Endodermal cell (in vitro differentiated cells): ENCODE measurements around the gene KLRC3. TPM values are rescaled to one million over a fixed set of nuclear protein-coding genes. Genes with fewer than 3 reads are reported as not detected.
"Not testable (repeated sequence)": the region's sequence is repeated elsewhere in the genome, so short reads cannot be mapped to it uniquely, and the experiment has no call there.

Experiments used
- DNase-seq: peaks from one replicate; pipeline ENCODE4 v3.0.0-alpha.2; 2017
- H3K27ac ChIP-seq: 2 replicates; pipeline ENCODE4 v1.5.1; 2013; ENCODE audit warnings: mild to moderate bottlenecking, low read depth, low read length, moderate library complexity
- H3K27me3 ChIP-seq: 2 replicates; pipeline ENCODE4 v1.6.1; 2013; ENCODE audit warnings: mild to moderate bottlenecking, low read length, moderate library complexity; ENCODE audit not compliant: insufficient read depth, control insufficient read depth, poor library complexity, severe bottlenecking
- H3K36me3 ChIP-seq: 2 replicates; pipeline ENCODE4 v1.7.0; 2013; ENCODE audit warnings: mild to moderate bottlenecking, low read length, moderate library complexity; ENCODE audit not compliant: control insufficient read depth, insufficient read depth
- H3K4me1 ChIP-seq: one replicate; pipeline ENCODE4 v1.7.0; 2013; ENCODE audit warnings: low read length; ENCODE audit not compliant: control insufficient read depth, insufficient read depth
- H3K4me3 ChIP-seq: 2 replicates; pipeline ENCODE4 v1.5.1; 2013; ENCODE audit warnings: mild to moderate bottlenecking, low read length, moderate library complexity
- H3K9ac ChIP-seq: 2 replicates; pipeline ENCODE4 v1.6.1; 2013; ENCODE audit warnings: mild to moderate bottlenecking, low read length, moderate library complexity; ENCODE audit not compliant: poor library complexity, severe bottlenecking; ENCODE audit errors: extremely low read depth
- H3K9me3 ChIP-seq: 2 replicates; pipeline ENCODE4 v1.6.1; 2013; ENCODE audit warnings: mild to moderate bottlenecking, low read length, moderate library complexity; ENCODE audit not compliant: control insufficient read depth
- H3K27ac Mint-ChIP-seq: 2 replicates; pipeline ENCODE4 v1.8.0; 2020; ENCODE audit warnings: mixed read lengths
- H3K27me3 Mint-ChIP-seq: 2 replicates; pipeline ENCODE4 v1.8.0; 2021; ENCODE audit warnings: mild to moderate bottlenecking, mixed read lengths; ENCODE audit not compliant: insufficient read depth
- H3K36me3 Mint-ChIP-seq: 2 replicates; pipeline ENCODE4 v1.8.0; 2020; ENCODE audit warnings: low read depth, mixed read lengths
- H3K4me1 Mint-ChIP-seq: 2 replicates; pipeline ENCODE4 v1.8.0; 2020; ENCODE audit warnings: mixed read lengths
- H3K4me3 Mint-ChIP-seq: 2 replicates; pipeline ENCODE4 v1.8.0; 2020; ENCODE audit warnings: mild to moderate bottlenecking, moderate library complexity, mixed read lengths
- H3K9me3 Mint-ChIP-seq: 2 replicates; pipeline ENCODE4 v1.8.0; 2020; ENCODE audit warnings: mild to moderate bottlenecking, mixed read lengths
- WGBS, 2 experiments: methylation state at CpG; one replicate each; pipeline versions ENCODE4 v1.1.5 to v1.1.7; 2013; ENCODE audit warnings: missing lambda C conversion rate in 2 of 2, mixed read lengths in 1 of 2; ENCODE audit not compliant: insufficient coverage in 1 of 2, insufficient read length in 1 of 2; 5-methylcytosine and 5-hydroxymethylcytosine counted together
- total RNA-seq, 2 donors: library from RNA; stranded (reverse); fragmentation: NEBNext Ultra II Directional in 1 of 2; extraction: Animal tissue kit (Norgen Biotek cat#: 25700) in 1 of 2; gene quantifications; 2 replicates in 1 of 2; 3 replicates in 1 of 2; pipeline ENCODE4 v1.2.1, GENCODE V29; 2021
- TF ChIP-seq, protein P1 (sequence below): fragments of 200-600 bp; sonication (generic); conservative IDR thresholded peaks from 2 replicates; pipeline ENCODE4 v1.5.0; 2021; ENCODE audit warnings: antibody characterized with exemption, mild to moderate bottlenecking

Gene KLRC3
- total RNA-seq, 2 donors from 2014 or later, result not detected

DNA sequence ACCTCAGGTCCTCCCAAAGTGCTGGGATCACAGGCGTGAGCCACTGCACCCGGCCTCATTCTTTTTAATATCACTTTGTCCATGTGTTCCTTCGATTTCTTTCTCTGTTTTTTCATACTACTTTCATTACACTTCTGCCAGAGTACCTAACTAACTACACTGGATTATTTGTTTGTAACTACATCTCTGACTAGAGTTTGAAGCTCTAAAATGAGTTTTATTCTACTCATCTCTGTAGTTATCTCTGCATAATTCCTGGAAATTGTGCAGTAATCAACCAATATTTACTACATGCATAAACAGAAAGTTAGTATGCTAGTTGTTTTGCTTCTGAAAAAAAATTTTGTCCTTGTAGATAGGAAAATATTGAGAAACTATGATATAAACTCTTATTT, 45.8 kb downstream of the KLRC3 start:
- Mint-ChIP-seq H3K36me3 (peaks cover 10% of the 10 kb centered on the region), H3K27me3 (no peaks in the 10 kb centered on the region), H3K4me1 (peaks cover 26% of the 10 kb centered on the region), H3K9me3 (no peaks in the 10 kb centered on the region), H3K27ac (no peak overlapping the region), H3K4me3 (no peak overlapping the region)
- no peak for DNase-seq
- no peak overlapping the region for H3K4me3 ChIP-seq
- peaks cover 5% of the 10 kb centered on the region for H3K4me1 ChIP-seq
- TF ChIP-seq, protein P1, sequence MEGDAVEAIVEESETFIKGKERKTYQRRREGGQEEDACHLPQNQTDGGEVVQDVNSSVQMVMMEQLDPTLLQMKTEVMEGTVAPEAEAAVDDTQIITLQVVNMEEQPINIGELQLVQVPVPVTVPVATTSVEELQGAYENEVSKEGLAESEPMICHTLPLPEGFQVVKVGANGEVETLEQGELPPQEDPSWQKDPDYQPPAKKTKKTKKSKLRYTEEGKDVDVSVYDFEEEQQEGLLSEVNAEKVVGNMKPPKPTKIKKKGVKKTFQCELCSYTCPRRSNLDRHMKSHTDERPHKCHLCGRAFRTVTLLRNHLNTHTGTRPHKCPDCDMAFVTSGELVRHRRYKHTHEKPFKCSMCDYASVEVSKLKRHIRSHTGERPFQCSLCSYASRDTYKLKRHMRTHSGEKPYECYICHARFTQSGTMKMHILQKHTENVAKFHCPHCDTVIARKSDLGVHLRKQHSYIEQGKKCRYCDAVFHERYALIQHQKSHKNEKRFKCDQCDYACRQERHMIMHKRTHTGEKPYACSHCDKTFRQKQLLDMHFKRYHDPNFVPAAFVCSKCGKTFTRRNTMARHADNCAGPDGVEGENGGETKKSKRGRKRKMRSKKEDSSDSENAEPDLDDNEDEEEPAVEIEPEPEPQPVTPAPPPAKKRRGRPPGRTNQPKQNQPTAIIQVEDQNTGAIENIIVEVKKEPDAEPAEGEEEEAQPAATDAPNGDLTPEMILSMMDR, result no peak
- H3K27me3 ChIP-seq, result no peaks in the 10 kb centered on the region
- 95% methylated on average over 3 of the region's 3 CpGs; no CpG with 5 or more reads in 1 of the 2 experiments for WGBS, 2 experiments
- H3K36me3 ChIP-seq, result no peaks in the 10 kb centered on the region
- H3K9me3 ChIP-seq, result no peaks in the 10 kb centered on the region
- H3K27ac ChIP-seq, result no peak overlapping the region
- no peak overlapping the region for H3K9ac ChIP-seq

DNA sequence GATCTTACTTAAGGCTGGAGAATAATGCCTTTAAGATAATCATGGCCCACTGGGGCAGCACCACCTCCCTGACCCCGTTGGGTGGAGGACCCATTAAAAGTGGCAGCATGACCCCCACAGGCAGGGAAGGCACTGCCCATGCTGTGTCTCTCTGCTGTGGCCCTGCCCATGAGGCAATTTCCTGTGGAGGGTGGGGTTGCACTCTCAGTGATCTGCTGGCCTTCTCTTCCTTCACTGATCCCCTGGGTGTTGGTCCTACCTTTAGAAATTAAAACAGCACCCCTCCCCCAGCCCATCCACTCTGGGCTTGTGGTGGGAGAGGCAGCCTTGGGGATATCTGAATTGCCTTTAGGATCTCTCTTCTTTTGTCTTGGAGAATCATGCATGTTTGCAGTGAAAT, 47.8 kb downstream of the KLRC3 start:
- no peaks in the 10 kb centered on the region for H3K36me3 ChIP-seq
- peaks cover 22% of the 10 kb centered on the region for H3K36me3 Mint-ChIP-seq
- DNase-seq, result peak; percentile 41
- peaks cover 13% of the 10 kb centered on the region for H3K9me3 Mint-ChIP-seq
- H3K9ac ChIP-seq, result no peak overlapping the region
- TF ChIP-seq, protein P1, result no peak
- no peak overlapping the region for H3K4me3 ChIP-seq
- no peaks in the 10 kb centered on the region for H3K27me3 ChIP-seq
- no peaks in the 10 kb centered on the region for H3K27me3 Mint-ChIP-seq
- WGBS, 2 experiments, result 68% methylated on average over 1 of the region's 1 CpG; no CpG with 5 or more reads in 1 of the 2 experiments
- no peak overlapping the region for H3K27ac ChIP-seq
- peaks cover 5% of the 10 kb centered on the region for H3K4me1 ChIP-seq
- no peak overlapping the region for H3K27ac Mint-ChIP-seq
- no peak overlapping the region for H3K4me3 Mint-ChIP-seq
- peaks cover 9% of the 10 kb centered on the region for H3K9me3 ChIP-seq
- H3K4me1 Mint-ChIP-seq, result peaks cover 27% of the 10 kb centered on the region

DNA sequence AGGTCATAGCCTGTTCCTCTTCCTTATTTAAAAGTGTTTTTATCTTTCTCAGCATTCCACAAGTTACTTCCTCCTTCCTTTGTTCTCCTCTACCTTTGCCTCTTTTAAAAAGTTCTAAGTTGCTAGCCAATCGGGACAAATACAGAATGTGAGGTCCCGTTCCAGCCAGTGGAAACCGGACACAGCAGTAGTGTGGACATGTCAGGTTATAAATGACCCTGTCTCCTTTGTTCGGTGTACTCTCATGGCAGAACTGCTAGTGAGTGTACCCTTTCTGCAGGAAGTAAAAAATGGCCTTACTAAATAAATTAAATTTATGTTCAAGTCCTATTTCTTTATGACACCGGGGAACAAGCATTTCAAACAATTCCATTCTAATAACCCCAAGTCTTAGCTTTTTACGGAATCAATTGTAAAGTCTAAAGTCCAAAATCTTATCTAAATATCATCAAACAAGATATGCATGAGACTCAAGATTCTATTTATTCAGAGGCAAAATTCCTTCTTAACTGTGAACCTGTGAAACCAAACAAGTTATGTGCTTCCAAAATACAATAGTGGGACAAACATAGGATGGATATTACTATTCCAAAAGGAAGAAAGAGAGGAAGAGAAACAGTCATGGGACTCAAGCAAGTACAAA, 48.4 kb downstream of the KLRC3 start:
- WGBS, 2 experiments, result 95 to 97% methylated on average over 6 of the region's 6 CpGs
- Mint-ChIP-seq H3K4me1 (peaks cover 27% of the 10 kb centered on the region), H3K9me3 (peaks cover 19% of the 10 kb centered on the region), H3K36me3 (peaks cover 28% of the 10 kb centered on the region)
- H3K27me3 ChIP-seq, H3K4me1 ChIP-seq, H3K9ac ChIP-seq, H3K27ac ChIP-seq, H3K4me3 Mint-ChIP-seq, H3K36me3 ChIP-seq, DNase-seq, H3K4me3 ChIP-seq, H3K27me3 Mint-ChIP-seq, H3K27ac Mint-ChIP-seq: not testable (repeated sequence)
- peaks cover 12% of the 10 kb centered on the region for H3K9me3 ChIP-seq
